HL-60 (cell line): ENCODE results near the gene TNNT2.

Experiments
- DNase-seq, 2 experiments: peaks; one replicate each; pipeline ENCODE4 v3.0.0-alpha.2; 2010 to 2020; ENCODE audit warnings: low read depth in 1 of 2, low spot score in 1 of 2
- H3K27ac ChIP-seq: fragments of 250-450 bp; sonication (Bioruptor Pico); replicated peaks from 2 replicates; pipeline ENCODE4 v1.5.1; 2020; ENCODE audit warnings: mild to moderate bottlenecking, moderate library complexity
- H3K27me3 ChIP-seq: fragments of 250-450 bp; sonication (Bioruptor Pico); 2 replicates; pipeline ENCODE4 v1.5.1; 2021; ENCODE audit warnings: mild to moderate bottlenecking, moderate library complexity; ENCODE audit not compliant: insufficient read depth, poor library complexity, severe bottlenecking
- H3K4me3 ChIP-seq: replicated peaks from 2 replicates; pipeline ENCODE4 v1.5.1; 2011; ENCODE audit warnings: mild to moderate bottlenecking, control low read depth, low read length; ENCODE audit not compliant: insufficient read depth
- GABPA ChIP-seq: IDR thresholded peaks from 2 replicates; pipeline ENCODE4 v1.6.1; 2012; ENCODE audit warnings: low read depth
- POLR2AphosphoS5 ChIP-seq: IDR thresholded peaks from 2 replicates; pipeline ENCODE4 v1.6.1; 2012; ENCODE audit warnings: low read depth
- REST ChIP-seq: IDR thresholded peaks from 2 replicates; pipeline ENCODE4 v1.6.1; 2012; ENCODE audit warnings: low read depth; ENCODE audit not compliant: insufficient replicate concordance
- SPI1 ChIP-seq: IDR thresholded peaks from 2 replicates; pipeline ENCODE4 v1.6.1; 2012; ENCODE audit warnings: low read depth, mild to moderate bottlenecking, borderline replicate concordance
- TF ChIP-seq, protein P1 (sequence below): IDR thresholded peaks from one replicate; pipeline ENCODE4 v1.5.1; 2011; ENCODE audit warnings: low read length, control low read depth, inconsistent platforms; ENCODE audit not compliant: insufficient read depth

The TNNT2 gene

GRCh38 chr1:201311356-201312011 lies 66.0 kb downstream of the TNNT2 start:
- peak in 1 of 2 experiments; percentile 15 for DNase-seq
- Histone ChIP-seq H3K27ac (no peak overlapping the region), H3K27me3 (no peaks in the 10 kb centered on the region), H3K4me3 (no peak overlapping the region)
- TF ChIP-seq, protein P1, sequence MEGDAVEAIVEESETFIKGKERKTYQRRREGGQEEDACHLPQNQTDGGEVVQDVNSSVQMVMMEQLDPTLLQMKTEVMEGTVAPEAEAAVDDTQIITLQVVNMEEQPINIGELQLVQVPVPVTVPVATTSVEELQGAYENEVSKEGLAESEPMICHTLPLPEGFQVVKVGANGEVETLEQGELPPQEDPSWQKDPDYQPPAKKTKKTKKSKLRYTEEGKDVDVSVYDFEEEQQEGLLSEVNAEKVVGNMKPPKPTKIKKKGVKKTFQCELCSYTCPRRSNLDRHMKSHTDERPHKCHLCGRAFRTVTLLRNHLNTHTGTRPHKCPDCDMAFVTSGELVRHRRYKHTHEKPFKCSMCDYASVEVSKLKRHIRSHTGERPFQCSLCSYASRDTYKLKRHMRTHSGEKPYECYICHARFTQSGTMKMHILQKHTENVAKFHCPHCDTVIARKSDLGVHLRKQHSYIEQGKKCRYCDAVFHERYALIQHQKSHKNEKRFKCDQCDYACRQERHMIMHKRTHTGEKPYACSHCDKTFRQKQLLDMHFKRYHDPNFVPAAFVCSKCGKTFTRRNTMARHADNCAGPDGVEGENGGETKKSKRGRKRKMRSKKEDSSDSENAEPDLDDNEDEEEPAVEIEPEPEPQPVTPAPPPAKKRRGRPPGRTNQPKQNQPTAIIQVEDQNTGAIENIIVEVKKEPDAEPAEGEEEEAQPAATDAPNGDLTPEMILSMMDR: no peak
- TF ChIP-seq POLR2AphosphoS5 (no peak), GABPA (no peak), REST (no peak)

GRCh38 chr1:201310986-201311355 lies 66.5 kb downstream of the TNNT2 start:
- peak in 1 of 2 experiments; percentile 15 for DNase-seq
- Histone ChIP-seq H3K27me3 (no peaks in the 10 kb centered on the region), H3K27ac (no peak overlapping the region), H3K4me3 (no peak overlapping the region)
- TF ChIP-seq, protein P1: no peak
- TF ChIP-seq POLR2AphosphoS5: no peak
- no peak for TF ChIP-seq GABPA
- TF ChIP-seq REST: no peak
- no peak for TF ChIP-seq SPI1

DNA sequence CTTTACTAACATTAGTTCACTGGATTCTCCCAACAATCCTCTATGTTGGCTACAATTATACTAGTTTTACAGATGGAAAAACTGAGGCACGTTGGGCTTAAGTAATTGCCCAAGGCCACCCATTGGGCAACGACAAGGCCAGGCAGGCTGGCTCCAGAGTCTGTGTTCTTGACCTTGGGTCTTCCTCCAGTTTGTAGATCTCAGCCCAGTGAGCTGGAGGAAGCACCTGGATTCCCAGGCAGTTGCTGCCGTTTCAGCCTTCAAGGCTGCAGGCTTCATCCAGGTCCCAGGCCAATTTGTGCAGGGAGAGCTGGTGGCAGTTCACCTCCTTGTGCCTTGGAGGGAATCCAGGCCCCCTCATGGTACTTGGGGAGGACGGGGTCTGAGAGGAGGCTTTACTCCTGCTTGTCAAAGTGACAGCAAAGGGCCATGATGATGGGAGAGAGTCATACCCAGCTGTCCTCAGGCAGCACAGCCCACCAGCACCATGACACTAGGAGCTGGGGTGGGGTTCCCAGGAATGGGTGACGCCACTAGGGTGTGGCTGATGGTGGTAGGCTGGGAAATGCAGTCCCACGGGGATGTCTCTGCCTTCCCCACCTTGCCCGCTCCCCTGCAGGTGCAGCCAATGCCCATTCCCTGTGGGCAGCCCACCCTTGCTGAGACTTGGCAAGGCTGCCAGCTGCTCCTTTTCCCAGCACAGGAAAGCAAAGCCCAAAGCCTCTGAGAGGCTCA lies 67.1 kb downstream of the TNNT2 start:
- no peak overlapping the region for H3K27ac ChIP-seq

More for the DNA sequence above, 67.1 kb downstream of the TNNT2 start:
- TF ChIP-seq REST: no peak
- TF ChIP-seq POLR2AphosphoS5: no peak
- TF ChIP-seq, protein P1: no peak
- no peak for DNase-seq
- no peak overlapping the region for H3K4me3 ChIP-seq
- no peaks in the 10 kb centered on the region for H3K27me3 ChIP-seq
